Measurements from ENCODE around the gene ABHD5.
"Not testable (repeated sequence)": the region's sequence is repeated elsewhere in the genome, so short reads cannot be mapped to it uniquely, and the experiment has no call there.

Gene ABHD5

GRCh38 chr3:43665011-43665410 lies 25.7 kb upstream of the ABHD5 start:
- H3K36me3 ChIP-seq (ENCODE audit: insufficient read depth, low read length); H3K9me3 ChIP-seq (ENCODE audit: insufficient read depth, low read depth, low read length); H3K9ac ChIP-seq (ENCODE audit: low read depth, low read length); H3K27ac ChIP-seq (ENCODE audit: low read depth, low read length); H3K4me1 ChIP-seq (ENCODE audit: insufficient read depth, low read length); H3K27me3 ChIP-seq (ENCODE audit: insufficient read depth, low read length); H3K4me3 ChIP-seq (ENCODE audit: low read length): not testable (repeated sequence)
- 100% methylated on average over 3 of the region's 3 CpGs for WGBS

GRCh38 chr3:43670635-43671522 lies 19.9 kb upstream of the ABHD5 start:
- Histone ChIP-seq H3K9ac (ENCODE audit: low read depth, low read length) (no peak overlapping the region), H3K27me3 (ENCODE audit: insufficient read depth, low read length) (no peaks in the 10 kb centered on the region), H3K9me3 (ENCODE audit: insufficient read depth, low read depth, low read length) (no peaks in the 10 kb centered on the region), H3K4me3 (ENCODE audit: low read length) (no peak overlapping the region), H3K27ac (ENCODE audit: low read depth, low read length) (no peak overlapping the region), H3K36me3 (ENCODE audit: insufficient read depth, low read length) (no peaks in the 10 kb centered on the region), H3K4me1 (ENCODE audit: insufficient read depth, low read length) (peaks cover 2% of the 10 kb centered on the region; the same call in 1 of the 2 replicates)
- 98% methylated on average over 5 of the region's 5 CpGs for WGBS

- H3K36me3 ChIP-seq (ENCODE audit: insufficient read depth, low read length), result no peaks in the 10 kb centered on the region
- H3K9ac ChIP-seq (ENCODE audit: low read depth, low read length), result no peak overlapping the region
- no peaks in the 10 kb centered on the region for H3K27me3 ChIP-seq (ENCODE audit: insufficient read depth, low read length)
- H3K27ac ChIP-seq (ENCODE audit: low read depth, low read length), result no peak overlapping the region
- H3K4me1 ChIP-seq (ENCODE audit: insufficient read depth, low read length), result no peaks in the 10 kb centered on the region
- peaks cover 16% of the 10 kb centered on the region for H3K9me3 ChIP-seq (ENCODE audit: insufficient read depth, low read depth, low read length)
- no peak overlapping the region for H3K4me3 ChIP-seq (ENCODE audit: low read length)
- WGBS, result 92% methylated on average over 3 of the region's 3 CpGs
Measured at GRCh38 chr3:43674345-43675085, 16.2 kb upstream of the ABHD5 start.

- H3K27ac ChIP-seq (ENCODE audit: low read depth, low read length), result no peak overlapping the region
- H3K9me3 ChIP-seq (ENCODE audit: insufficient read depth, low read depth, low read length), result peaks cover 16% of the 10 kb centered on the region
- H3K27me3 ChIP-seq (ENCODE audit: insufficient read depth, low read length), result no peaks in the 10 kb centered on the region
- H3K4me1 ChIP-seq (ENCODE audit: insufficient read depth, low read length), result no peaks in the 10 kb centered on the region
- no peak overlapping the region for H3K9ac ChIP-seq (ENCODE audit: low read depth, low read length)
- no peaks in the 10 kb centered on the region for H3K36me3 ChIP-seq (ENCODE audit: insufficient read depth, low read length)
- no peak overlapping the region for H3K4me3 ChIP-seq (ENCODE audit: low read length)
Measured at GRCh38 chr3:43675593-43675992, 15.1 kb upstream of the ABHD5 start.

- Histone ChIP-seq H3K27ac (ENCODE audit: low read depth, low read length) (no peak overlapping the region), H3K9ac (ENCODE audit: low read depth, low read length) (no peak overlapping the region), H3K4me3 (ENCODE audit: low read length) (no peak overlapping the region), H3K4me1 (ENCODE audit: insufficient read depth, low read length) (no peaks in the 10 kb centered on the region), H3K36me3 (ENCODE audit: insufficient read depth, low read length) (no peaks in the 10 kb centered on the region), H3K9me3 (ENCODE audit: insufficient read depth, low read depth, low read length) (peaks cover 16% of the 10 kb centered on the region), H3K27me3 (ENCODE audit: insufficient read depth, low read length) (no peaks in the 10 kb centered on the region)
- 92% methylated on average over 1 of the region's 1 CpG for WGBS
Measured at GRCh38 chr3:43676441-43676840, 14.3 kb upstream of the ABHD5 start.

- H3K27ac ChIP-seq (ENCODE audit: low read depth, low read length); H3K36me3 ChIP-seq (ENCODE audit: insufficient read depth, low read length); H3K27me3 ChIP-seq (ENCODE audit: insufficient read depth, low read length); H3K9ac ChIP-seq (ENCODE audit: low read depth, low read length); H3K4me1 ChIP-seq (ENCODE audit: insufficient read depth, low read length); H3K4me3 ChIP-seq (ENCODE audit: low read length): not testable (repeated sequence)
- WGBS, result 96% methylated on average over 8 of the region's 8 CpGs
- H3K9me3 ChIP-seq (ENCODE audit: insufficient read depth, low read depth, low read length), result peaks cover 16% of the 10 kb centered on the region
Measured at GRCh38 chr3:43678375-43678774, 12.4 kb upstream of the ABHD5 start.

GRCh38 chr3:43678887-43679449 lies 11.8 kb upstream of the ABHD5 start:
- not testable (repeated sequence) for H3K27me3 ChIP-seq (ENCODE audit: insufficient read depth, low read length); H3K27ac ChIP-seq (ENCODE audit: low read depth, low read length); H3K4me3 ChIP-seq (ENCODE audit: low read length); H3K4me1 ChIP-seq (ENCODE audit: insufficient read depth, low read length); H3K9ac ChIP-seq (ENCODE audit: low read depth, low read length); H3K36me3 ChIP-seq (ENCODE audit: insufficient read depth, low read length)
- H3K9me3 ChIP-seq (ENCODE audit: insufficient read depth, low read depth, low read length), result peaks cover 16% of the 10 kb centered on the region
- 97% methylated on average over 18 of the region's 20 CpGs for WGBS

GRCh38 chr3:43680857-43681256 lies 9.9 kb upstream of the ABHD5 start:
- not testable (repeated sequence) for H3K4me3 ChIP-seq (ENCODE audit: low read length); H3K36me3 ChIP-seq (ENCODE audit: insufficient read depth, low read length); H3K4me1 ChIP-seq (ENCODE audit: insufficient read depth, low read length); H3K9ac ChIP-seq (ENCODE audit: low read depth, low read length); H3K27me3 ChIP-seq (ENCODE audit: insufficient read depth, low read length); H3K27ac ChIP-seq (ENCODE audit: low read depth, low read length)
- peaks cover 16% of the 10 kb centered on the region for H3K9me3 ChIP-seq (ENCODE audit: insufficient read depth, low read depth, low read length)
- WGBS, result no CpG with 5 or more reads among the region's 4 CpGs

- Histone ChIP-seq H3K27me3 (ENCODE audit: insufficient read depth, low read length) (no peaks in the 10 kb centered on the region), H3K36me3 (ENCODE audit: insufficient read depth, low read length) (no peaks in the 10 kb centered on the region), H3K4me3 (ENCODE audit: low read length) (no peak overlapping the region), H3K4me1 (ENCODE audit: insufficient read depth, low read length) (peaks cover 4% of the 10 kb centered on the region; the same call in 1 of the 2 replicates), H3K27ac (ENCODE audit: low read depth, low read length) (no peak overlapping the region), H3K9me3 (ENCODE audit: insufficient read depth, low read depth, low read length) (no peaks in the 10 kb centered on the region), H3K9ac (ENCODE audit: low read depth, low read length) (no peak overlapping the region)
- no CpG with 5 or more reads among the region's 3 CpGs for WGBS
Measured at GRCh38 chr3:43684944-43685343, 5.8 kb upstream of the ABHD5 start.

- H3K36me3 ChIP-seq (ENCODE audit: insufficient read depth, low read length), result no peaks in the 10 kb centered on the region
- peaks cover 4% of the 10 kb centered on the region; the same call in 1 of the 2 replicates for H3K4me1 ChIP-seq (ENCODE audit: insufficient read depth, low read length)
- H3K27ac ChIP-seq (ENCODE audit: low read depth, low read length), result no peak overlapping the region
- H3K9me3 ChIP-seq (ENCODE audit: insufficient read depth, low read depth, low read length), result no peaks in the 10 kb centered on the region
- 91% methylated on average over 4 of the region's 4 CpGs for WGBS
- H3K9ac ChIP-seq (ENCODE audit: low read depth, low read length), result no peak overlapping the region
- no peak overlapping the region for H3K4me3 ChIP-seq (ENCODE audit: low read length)
- no peaks in the 10 kb centered on the region for H3K27me3 ChIP-seq (ENCODE audit: insufficient read depth, low read length)
Measured at GRCh38 chr3:43685921-43686320, 4.8 kb upstream of the ABHD5 start.

GRCh38 chr3:43686333-43686699 lies 4.4 kb upstream of the ABHD5 start:
- WGBS, result 100% methylated on average over 3 of the region's 4 CpGs
- Histone ChIP-seq H3K27me3 (ENCODE audit: insufficient read depth, low read length) (no peaks in the 10 kb centered on the region), H3K4me3 (ENCODE audit: low read length) (no peak overlapping the region), H3K36me3 (ENCODE audit: insufficient read depth, low read length) (no peaks in the 10 kb centered on the region), H3K9me3 (ENCODE audit: insufficient read depth, low read depth, low read length) (no peaks in the 10 kb centered on the region), H3K9ac (ENCODE audit: low read depth, low read length) (no peak overlapping the region), H3K4me1 (ENCODE audit: insufficient read depth, low read length) (peaks cover 4% of the 10 kb centered on the region; the same call in 1 of the 2 replicates), H3K27ac (ENCODE audit: low read depth, low read length) (no peak overlapping the region)
